Erythroblast (primary cell): ENCODE results near the gene CTU2.

Experiments used
- GATA1 ChIP-seq: IDR thresholded peaks from 2 replicates; pipeline ENCODE4 v1.6.1; 2011; ENCODE audit warnings: low read depth, mild to moderate bottlenecking, control low read depth, low read length, moderate library complexity
- POLR2A ChIP-seq: IDR thresholded peaks from 2 replicates; pipeline ENCODE4 v1.6.1; 2011; ENCODE audit warnings: mild to moderate bottlenecking, low read length

DNA sequence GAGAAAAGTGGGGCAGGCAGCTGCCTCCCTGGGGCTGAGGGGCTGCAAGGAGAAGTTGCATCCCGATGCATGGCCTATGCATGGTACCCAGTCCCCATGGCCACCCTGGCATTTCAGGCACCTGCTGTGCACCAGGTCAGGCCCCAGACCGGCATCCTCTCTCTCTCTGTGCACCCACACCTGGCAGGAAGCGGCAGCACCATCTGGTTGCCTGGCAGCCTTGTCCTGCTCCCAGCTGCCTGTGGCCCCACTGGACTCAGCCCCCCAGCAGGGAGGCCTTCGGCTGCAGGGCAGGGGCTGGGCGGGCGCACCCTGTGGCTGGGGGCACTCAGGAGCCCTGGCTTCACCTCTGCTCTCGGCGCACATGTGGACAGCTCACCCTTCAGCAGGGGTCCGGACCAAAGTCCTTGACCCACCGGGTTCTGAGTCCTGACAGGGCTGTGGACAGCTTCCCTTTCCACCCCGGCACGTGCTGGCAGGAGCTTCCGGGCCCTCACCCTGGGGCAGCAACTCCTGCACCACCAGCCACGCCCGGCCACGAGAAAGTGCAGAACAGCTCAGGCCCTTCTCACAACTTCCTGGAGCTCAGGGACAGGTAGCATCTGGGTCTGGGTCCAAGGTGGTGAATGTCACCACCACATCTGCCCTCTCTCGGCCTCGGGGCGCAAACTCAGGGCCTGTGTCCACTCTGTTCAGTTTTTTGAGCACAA lies 36.7 kb downstream of the CTU2 start:
- TF ChIP-seq POLR2A (no peak), GATA1 (no peak)
